ENCODE measurements around the gene WDR90. TPM values are rescaled to one million over a fixed set of nuclear protein-coding genes. Genes with fewer than 3 reads are reported as not detected.

WDR90 gene
- total and polyA plus RNA-seq, 2 of the 13 experiments (the other 11 are each of a cell fraction or from before 2014, with no cell fraction given), result 14.9 to 28.9 TPM

- TF ChIP-seq ZNF784 (CRISPR knock-in tag; IDR thresholded peaks at IDR 0.05; ENCODE audit: borderline replicate concordance), result no peak
- TF ChIP-seq CHCHD3 (CRISPR knock-in tag; IDR thresholded peaks at IDR 0.05), result no peak
- TF ChIP-seq YY1 (IDR thresholded peaks at IDR 0.05; ENCODE audit: insufficient read depth, insufficient replicate concordance, low read depth, low read length), result peak; percentile 10
- 0 out of 2 replicates have a peak, but pooled peaks have one; percentile 38 for TF ChIP-seq ZNF549 (CRISPR knock-in tag; IDR thresholded peaks at IDR 0.05)
- no peak for TF ChIP-seq ZNF782 (CRISPR knock-in tag; IDR thresholded peaks at IDR 0.05; ENCODE audit: borderline replicate concordance)
- no peak for TF ChIP-seq RARG (CRISPR knock-in tag; IDR thresholded peaks at IDR 0.05; ENCODE audit: low read depth)
- no peak for TF ChIP-seq ZFP1 (CRISPR knock-in tag; IDR thresholded peaks at IDR 0.05)
- TF ChIP-seq CENPBD1 (CRISPR knock-in tag; IDR thresholded peaks at IDR 0.05; ENCODE audit: borderline replicate concordance, low read depth), result no peak
- TF ChIP-seq ZC3H4 (CRISPR knock-in tag; IDR thresholded peaks at IDR 0.05; ENCODE audit: borderline replicate concordance), result 0 out of 2 replicates have a peak, but pooled peaks have one; percentile 44
- no peak for TF ChIP-seq GRHL1 (CRISPR knock-in tag; conservative IDR thresholded peaks at IDR 0.05)
- TF ChIP-seq ETV5 (CRISPR knock-in tag; IDR thresholded peaks at IDR 0.05; ENCODE audit: borderline replicate concordance), result no peak
- no peak for TF ChIP-seq THAP7 (CRISPR knock-in tag; IDR thresholded peaks at IDR 0.05)
- no peak for TF ChIP-seq ZNF691 (CRISPR knock-in tag; IDR thresholded peaks at IDR 0.05; ENCODE audit: borderline replicate concordance, low read depth)
- TF ChIP-seq GLI4 (CRISPR knock-in tag; IDR thresholded peaks at IDR 0.05; ENCODE audit: borderline replicate concordance), result no peak
- TF ChIP-seq ZFP37 (CRISPR knock-in tag; IDR thresholded peaks at IDR 0.05; ENCODE audit: borderline replicate concordance), result no peak
- TF ChIP-seq ATF7-NPFF (CRISPR knock-in tag; IDR thresholded peaks at IDR 0.05; ENCODE audit: low read depth), result no peak; the same call in 1 of the 2 replicates
- TF ChIP-seq ZNF253 (CRISPR knock-in tag; IDR thresholded peaks at IDR 0.05; ENCODE audit: borderline replicate concordance), result no peak
- TF ChIP-seq MXD4 (CRISPR knock-in tag; IDR thresholded peaks at IDR 0.05), result no peak
- no peak for TF ChIP-seq GMEB2 (CRISPR knock-in tag; IDR thresholded peaks at IDR 0.05; ENCODE audit: low read depth)
- peak; percentile 87 for TF ChIP-seq ZFP90 (CRISPR knock-in tag; IDR thresholded peaks at IDR 0.05; ENCODE audit: borderline replicate concordance)
- no peak for TF ChIP-seq SMAD3 (CRISPR knock-in tag; IDR thresholded peaks at IDR 0.05)
- no peak for TF ChIP-seq ZNF224 (CRISPR knock-in tag; IDR thresholded peaks at IDR 0.05)
- TF ChIP-seq ZNF230 (CRISPR knock-in tag; IDR thresholded peaks at IDR 0.05), result no peak; the same call in 1 of the 2 replicates
- peak; percentile 39; the same call in 1 of the 2 replicates for TF ChIP-seq ZNF451 (CRISPR knock-in tag; IDR thresholded peaks at IDR 0.05)
Observed at GRCh38 chr16:630249-630814, 18.8 kb upstream of the WDR90 start (continued).
